ENCODE results near the gene GLDC.

Gene GLDC

DNA sequence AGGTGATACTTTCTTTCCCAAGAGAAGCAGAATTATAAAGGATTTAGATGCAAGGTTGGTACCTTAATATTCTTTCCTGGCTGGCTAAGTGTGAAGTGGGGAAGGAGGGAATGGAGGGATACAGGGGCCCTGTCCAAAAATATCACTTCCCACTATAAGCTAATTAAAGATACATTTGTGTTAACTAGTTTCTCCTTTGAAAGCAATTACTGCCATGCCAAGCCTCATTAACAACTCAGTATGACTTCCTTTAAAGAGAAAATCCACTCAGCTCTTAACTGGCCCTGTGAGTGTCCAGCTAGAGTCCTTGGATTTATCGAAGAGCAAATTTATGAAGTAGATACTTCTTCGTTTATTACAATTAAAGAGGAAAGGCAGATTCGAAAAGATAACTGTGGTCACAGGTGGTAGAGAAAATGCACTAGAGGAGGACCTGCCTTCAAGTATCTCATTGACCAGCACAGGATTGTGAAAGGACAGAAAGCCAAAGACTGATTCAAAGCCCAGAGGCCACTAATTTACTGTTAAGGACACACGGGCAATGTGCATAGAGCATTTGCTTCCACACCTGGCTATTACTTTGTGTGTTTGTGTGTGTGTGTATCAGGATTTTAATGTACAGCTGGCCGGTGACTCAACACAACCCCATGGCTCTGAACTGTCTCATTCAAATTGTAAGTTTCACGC, 11.2 kb upstream of the GLDC start:
- TF ChIP-seq TAF1 (IDR thresholded peaks at IDR 0.05; ENCODE audit: borderline replicate concordance, insufficient read depth, low read length) (no peak), FOXP2 (optimal IDR thresholded peaks at IDR 0.05; ENCODE audit: borderline replicate concordance, extremely low read depth, extremely low read length, insufficient read depth) (no peak), POLR2AphosphoS5 (IDR thresholded peaks at IDR 0.05; ENCODE audit: low read depth, low read length) (no peak), SIN3A (IDR thresholded peaks at IDR 0.05; ENCODE audit: borderline replicate concordance, insufficient read depth, low read length) (no peak)
- TF ChIP-seq, protein P1, sequence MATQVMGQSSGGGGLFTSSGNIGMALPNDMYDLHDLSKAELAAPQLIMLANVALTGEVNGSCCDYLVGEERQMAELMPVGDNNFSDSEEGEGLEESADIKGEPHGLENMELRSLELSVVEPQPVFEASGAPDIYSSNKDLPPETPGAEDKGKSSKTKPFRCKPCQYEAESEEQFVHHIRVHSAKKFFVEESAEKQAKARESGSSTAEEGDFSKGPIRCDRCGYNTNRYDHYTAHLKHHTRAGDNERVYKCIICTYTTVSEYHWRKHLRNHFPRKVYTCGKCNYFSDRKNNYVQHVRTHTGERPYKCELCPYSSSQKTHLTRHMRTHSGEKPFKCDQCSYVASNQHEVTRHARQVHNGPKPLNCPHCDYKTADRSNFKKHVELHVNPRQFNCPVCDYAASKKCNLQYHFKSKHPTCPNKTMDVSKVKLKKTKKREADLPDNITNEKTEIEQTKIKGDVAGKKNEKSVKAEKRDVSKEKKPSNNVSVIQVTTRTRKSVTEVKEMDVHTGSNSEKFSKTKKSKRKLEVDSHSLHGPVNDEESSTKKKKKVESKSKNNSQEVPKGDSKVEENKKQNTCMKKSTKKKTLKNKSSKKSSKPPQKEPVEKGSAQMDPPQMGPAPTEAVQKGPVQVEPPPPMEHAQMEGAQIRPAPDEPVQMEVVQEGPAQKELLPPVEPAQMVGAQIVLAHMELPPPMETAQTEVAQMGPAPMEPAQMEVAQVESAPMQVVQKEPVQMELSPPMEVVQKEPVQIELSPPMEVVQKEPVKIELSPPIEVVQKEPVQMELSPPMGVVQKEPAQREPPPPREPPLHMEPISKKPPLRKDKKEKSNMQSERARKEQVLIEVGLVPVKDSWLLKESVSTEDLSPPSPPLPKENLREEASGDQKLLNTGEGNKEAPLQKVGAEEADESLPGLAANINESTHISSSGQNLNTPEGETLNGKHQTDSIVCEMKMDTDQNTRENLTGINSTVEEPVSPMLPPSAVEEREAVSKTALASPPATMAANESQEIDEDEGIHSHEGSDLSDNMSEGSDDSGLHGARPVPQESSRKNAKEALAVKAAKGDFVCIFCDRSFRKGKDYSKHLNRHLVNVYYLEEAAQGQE (IDR thresholded peaks at IDR 0.05; ENCODE audit: insufficient read depth in 1 of 2, low read depth in 2 of 2, low read length in 2 of 2): no peak

DNA sequence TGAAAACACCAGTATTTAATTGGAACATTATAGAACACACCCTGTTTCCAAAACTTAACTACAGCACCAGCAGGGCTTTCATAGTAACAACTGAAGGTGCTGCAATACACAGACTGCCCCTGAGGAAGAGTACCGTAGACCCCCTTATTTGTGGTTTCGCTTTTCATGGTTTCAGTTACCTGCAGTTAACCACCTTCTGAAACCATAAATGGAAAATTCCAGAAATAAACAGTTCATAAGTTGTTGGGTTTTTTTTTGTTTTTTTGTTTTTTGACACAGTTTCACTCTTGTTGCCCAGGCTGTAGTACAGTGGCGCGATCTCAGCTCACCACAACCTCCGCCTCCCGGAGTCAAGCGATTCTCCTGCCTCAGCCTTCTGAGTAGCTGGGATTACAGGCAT, 9.5 kb upstream of the GLDC start:
- TF ChIP-seq FOXP2 (optimal IDR thresholded peaks at IDR 0.05; ENCODE audit: borderline replicate concordance, extremely low read depth, extremely low read length, insufficient read depth) (no peak), POLR2AphosphoS5 (IDR thresholded peaks at IDR 0.05; ENCODE audit: low read depth, low read length) (no peak), SIN3A (IDR thresholded peaks at IDR 0.05; ENCODE audit: borderline replicate concordance, insufficient read depth, low read length) (no peak), TAF1 (IDR thresholded peaks at IDR 0.05; ENCODE audit: borderline replicate concordance, insufficient read depth, low read length) (no peak)
- TF ChIP-seq, protein P1 (IDR thresholded peaks at IDR 0.05; ENCODE audit: insufficient read depth in 1 of 2, low read depth in 2 of 2, low read length in 2 of 2): no peak

DNA sequence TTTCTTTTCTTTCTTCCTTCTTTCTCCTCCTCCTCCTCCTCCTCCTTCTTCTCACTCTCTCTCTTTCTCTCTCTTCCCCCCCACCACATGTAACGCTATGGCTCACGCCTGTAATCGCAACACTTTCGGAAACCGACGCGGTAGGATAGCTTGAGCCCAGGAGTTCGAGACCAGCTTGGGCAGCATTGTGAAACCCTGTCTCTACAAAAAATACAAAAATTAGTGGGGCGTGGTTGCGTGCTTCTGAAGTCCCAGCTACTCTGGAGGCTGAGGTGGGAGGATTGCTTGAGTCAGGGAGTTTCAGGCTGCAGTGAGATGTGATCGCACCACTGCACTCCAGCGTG, 736 bp upstream of the GLDC start:
- TF ChIP-seq POLR2AphosphoS5 (IDR thresholded peaks at IDR 0.05; ENCODE audit: low read depth, low read length): no peak
- TF ChIP-seq TAF1 (IDR thresholded peaks at IDR 0.05; ENCODE audit: borderline replicate concordance, insufficient read depth, low read length): no peak
- TF ChIP-seq, protein P1 (IDR thresholded peaks at IDR 0.05; ENCODE audit: insufficient read depth in 1 of 2, low read depth in 2 of 2, low read length in 2 of 2): no peak
- no peak for TF ChIP-seq SIN3A (IDR thresholded peaks at IDR 0.05; ENCODE audit: borderline replicate concordance, insufficient read depth, low read length)

GRCh38 chr9:6644346-6645104, 1.0 kb downstream of the GLDC start:
- TF ChIP-seq SIN3A (IDR thresholded peaks at IDR 0.05; ENCODE audit: borderline replicate concordance, insufficient read depth, low read length) (no peak), POLR2AphosphoS5 (IDR thresholded peaks at IDR 0.05; ENCODE audit: low read depth, low read length) (no peak), TAF1 (IDR thresholded peaks at IDR 0.05; ENCODE audit: borderline replicate concordance, insufficient read depth, low read length) (no peak), FOXP2 (optimal IDR thresholded peaks at IDR 0.05; ENCODE audit: borderline replicate concordance, extremely low read depth, extremely low read length, insufficient read depth) (no peak)
- TF ChIP-seq, protein P1 (IDR thresholded peaks at IDR 0.05; ENCODE audit: insufficient read depth in 1 of 2, low read depth in 2 of 2, low read length in 2 of 2): no peak
